ENCODE data around the gene MCCD1. TPM values are rescaled to one million over a fixed set of nuclear protein-coding genes. Genes with fewer than 3 reads are reported as not detected.

Gene MCCD1
- total and polyA plus RNA-seq, 2 experiments from 2014 or later = not detected

- no peaks in the 10 kb centered on the region for H3F3A ChIP-seq (replicated peaks; ENCODE audit: low read depth)
- H3K27me3 ChIP-seq (ENCODE audit: insufficient read depth) = no peaks in the 10 kb centered on the region
- ATAC-seq = no peak
- peaks cover 15% of the 10 kb centered on the region for H3K27me3 Mint-ChIP-seq (ENCODE audit: insufficient read depth, low read depth, poor library complexity)
- H3K4me3 ChIP-seq = no peak overlapping the region
- H3K4me1 ChIP-seq (ENCODE audit: insufficient read depth) = peaks cover 5% of the 10 kb centered on the region; the same call in 1 of the 2 replicates
- no peaks in the 10 kb centered on the region; the same call in 2 of the 3 replicates for H3K9me3 Mint-ChIP-seq
- no peaks in the 10 kb centered on the region for H3K36me3 ChIP-seq (ENCODE audit: insufficient read depth)
- no peak overlapping the region for H3K27ac ChIP-seq (ENCODE audit: low read depth)
- no peaks in the 10 kb centered on the region for H4K20me1 ChIP-seq (replicated peaks; ENCODE audit: insufficient read depth)
- TF ChIP-seq POLR2AphosphoS5 (IDR thresholded peaks at IDR 0.05; ENCODE audit: low read depth) = no peak
- TF ChIP-seq NANOG (IDR thresholded peaks at IDR 0.05; ENCODE audit: borderline replicate concordance) = no peak
- TF ChIP-seq EZH2 (IDR thresholded peaks at IDR 0.05; ENCODE audit: low read depth, unreplicated experiment) = no peak
- TF ChIP-seq ETS1 (IDR thresholded peaks at IDR 0.05) = no peak
- TF ChIP-seq REST (IDR thresholded peaks at IDR 0.05; ENCODE audit: unreplicated experiment) = no peak
- TF ChIP-seq ZNF331 (CRISPR knock-in tag; IDR thresholded peaks at IDR 0.05; ENCODE audit: low read depth) = no peak
- no peak for TF ChIP-seq JUNB (IDR thresholded peaks at IDR 0.05; ENCODE audit: unreplicated experiment)
- TF ChIP-seq STAT1 (IDR thresholded peaks at IDR 0.05; ENCODE audit: unreplicated experiment) = no peak
- TF ChIP-seq ZNF462 (CRISPR knock-in tag; IDR thresholded peaks at IDR 0.05) = no peak
- TF ChIP-seq CTCF (conservative IDR thresholded peaks at IDR 0.05; ENCODE audit: low read depth in 2 of 2) = no peak
- no peak for TF ChIP-seq CREB1 (CRISPR knock-in tag; IDR thresholded peaks at IDR 0.05; ENCODE audit: low read depth)
- no peak for TF ChIP-seq EZH2phosphoT487 (IDR thresholded peaks at IDR 0.05; ENCODE audit: unreplicated experiment)
- no peak for TF ChIP-seq ZNF114 (CRISPR knock-in tag; IDR thresholded peaks at IDR 0.05)
- no peaks in the 10 kb centered on the region; the same call in 2 of the 3 replicates for H3K36me3 Mint-ChIP-seq (ENCODE audit: low read depth)
- H3K27ac Mint-ChIP-seq = no peak overlapping the region
- no peak overlapping the region for H2AFZ ChIP-seq
- no peak overlapping the region for H3K4me3 Mint-ChIP-seq
- no peaks in the 10 kb centered on the region for H3K9me2 ChIP-seq (ENCODE audit: insufficient read depth)
- H3K4me1 Mint-ChIP-seq = peaks cover 17% of the 10 kb centered on the region
- DNase-seq (ENCODE audit: low spot score) = no peak
- H3K4me2 ChIP-seq = no peak overlapping the region
- no peaks in the 10 kb centered on the region for H3K79me2 ChIP-seq (replicated peaks; ENCODE audit: insufficient read depth)
Measured at GRCh38 chr6:31569861-31570536, 41.2 kb downstream of the MCCD1 start.

All from GM23338 (cell line).